ENCODE data around the gene PTCD2. TPM values are rescaled to one million over a fixed set of nuclear protein-coding genes. Genes with fewer than 3 reads are reported as not detected.

The PTCD2 gene
- total and polyA plus RNA-seq, 2 of the 8 experiments (the other 6 are each of a cell fraction or from before 2014, with no cell fraction given), result 7.3 to 15.4 TPM

GRCh38 chr5:72387985-72388384, 67.8 kb downstream of the PTCD2 start (continued):
- TF ChIP-seq, protein P1, sequence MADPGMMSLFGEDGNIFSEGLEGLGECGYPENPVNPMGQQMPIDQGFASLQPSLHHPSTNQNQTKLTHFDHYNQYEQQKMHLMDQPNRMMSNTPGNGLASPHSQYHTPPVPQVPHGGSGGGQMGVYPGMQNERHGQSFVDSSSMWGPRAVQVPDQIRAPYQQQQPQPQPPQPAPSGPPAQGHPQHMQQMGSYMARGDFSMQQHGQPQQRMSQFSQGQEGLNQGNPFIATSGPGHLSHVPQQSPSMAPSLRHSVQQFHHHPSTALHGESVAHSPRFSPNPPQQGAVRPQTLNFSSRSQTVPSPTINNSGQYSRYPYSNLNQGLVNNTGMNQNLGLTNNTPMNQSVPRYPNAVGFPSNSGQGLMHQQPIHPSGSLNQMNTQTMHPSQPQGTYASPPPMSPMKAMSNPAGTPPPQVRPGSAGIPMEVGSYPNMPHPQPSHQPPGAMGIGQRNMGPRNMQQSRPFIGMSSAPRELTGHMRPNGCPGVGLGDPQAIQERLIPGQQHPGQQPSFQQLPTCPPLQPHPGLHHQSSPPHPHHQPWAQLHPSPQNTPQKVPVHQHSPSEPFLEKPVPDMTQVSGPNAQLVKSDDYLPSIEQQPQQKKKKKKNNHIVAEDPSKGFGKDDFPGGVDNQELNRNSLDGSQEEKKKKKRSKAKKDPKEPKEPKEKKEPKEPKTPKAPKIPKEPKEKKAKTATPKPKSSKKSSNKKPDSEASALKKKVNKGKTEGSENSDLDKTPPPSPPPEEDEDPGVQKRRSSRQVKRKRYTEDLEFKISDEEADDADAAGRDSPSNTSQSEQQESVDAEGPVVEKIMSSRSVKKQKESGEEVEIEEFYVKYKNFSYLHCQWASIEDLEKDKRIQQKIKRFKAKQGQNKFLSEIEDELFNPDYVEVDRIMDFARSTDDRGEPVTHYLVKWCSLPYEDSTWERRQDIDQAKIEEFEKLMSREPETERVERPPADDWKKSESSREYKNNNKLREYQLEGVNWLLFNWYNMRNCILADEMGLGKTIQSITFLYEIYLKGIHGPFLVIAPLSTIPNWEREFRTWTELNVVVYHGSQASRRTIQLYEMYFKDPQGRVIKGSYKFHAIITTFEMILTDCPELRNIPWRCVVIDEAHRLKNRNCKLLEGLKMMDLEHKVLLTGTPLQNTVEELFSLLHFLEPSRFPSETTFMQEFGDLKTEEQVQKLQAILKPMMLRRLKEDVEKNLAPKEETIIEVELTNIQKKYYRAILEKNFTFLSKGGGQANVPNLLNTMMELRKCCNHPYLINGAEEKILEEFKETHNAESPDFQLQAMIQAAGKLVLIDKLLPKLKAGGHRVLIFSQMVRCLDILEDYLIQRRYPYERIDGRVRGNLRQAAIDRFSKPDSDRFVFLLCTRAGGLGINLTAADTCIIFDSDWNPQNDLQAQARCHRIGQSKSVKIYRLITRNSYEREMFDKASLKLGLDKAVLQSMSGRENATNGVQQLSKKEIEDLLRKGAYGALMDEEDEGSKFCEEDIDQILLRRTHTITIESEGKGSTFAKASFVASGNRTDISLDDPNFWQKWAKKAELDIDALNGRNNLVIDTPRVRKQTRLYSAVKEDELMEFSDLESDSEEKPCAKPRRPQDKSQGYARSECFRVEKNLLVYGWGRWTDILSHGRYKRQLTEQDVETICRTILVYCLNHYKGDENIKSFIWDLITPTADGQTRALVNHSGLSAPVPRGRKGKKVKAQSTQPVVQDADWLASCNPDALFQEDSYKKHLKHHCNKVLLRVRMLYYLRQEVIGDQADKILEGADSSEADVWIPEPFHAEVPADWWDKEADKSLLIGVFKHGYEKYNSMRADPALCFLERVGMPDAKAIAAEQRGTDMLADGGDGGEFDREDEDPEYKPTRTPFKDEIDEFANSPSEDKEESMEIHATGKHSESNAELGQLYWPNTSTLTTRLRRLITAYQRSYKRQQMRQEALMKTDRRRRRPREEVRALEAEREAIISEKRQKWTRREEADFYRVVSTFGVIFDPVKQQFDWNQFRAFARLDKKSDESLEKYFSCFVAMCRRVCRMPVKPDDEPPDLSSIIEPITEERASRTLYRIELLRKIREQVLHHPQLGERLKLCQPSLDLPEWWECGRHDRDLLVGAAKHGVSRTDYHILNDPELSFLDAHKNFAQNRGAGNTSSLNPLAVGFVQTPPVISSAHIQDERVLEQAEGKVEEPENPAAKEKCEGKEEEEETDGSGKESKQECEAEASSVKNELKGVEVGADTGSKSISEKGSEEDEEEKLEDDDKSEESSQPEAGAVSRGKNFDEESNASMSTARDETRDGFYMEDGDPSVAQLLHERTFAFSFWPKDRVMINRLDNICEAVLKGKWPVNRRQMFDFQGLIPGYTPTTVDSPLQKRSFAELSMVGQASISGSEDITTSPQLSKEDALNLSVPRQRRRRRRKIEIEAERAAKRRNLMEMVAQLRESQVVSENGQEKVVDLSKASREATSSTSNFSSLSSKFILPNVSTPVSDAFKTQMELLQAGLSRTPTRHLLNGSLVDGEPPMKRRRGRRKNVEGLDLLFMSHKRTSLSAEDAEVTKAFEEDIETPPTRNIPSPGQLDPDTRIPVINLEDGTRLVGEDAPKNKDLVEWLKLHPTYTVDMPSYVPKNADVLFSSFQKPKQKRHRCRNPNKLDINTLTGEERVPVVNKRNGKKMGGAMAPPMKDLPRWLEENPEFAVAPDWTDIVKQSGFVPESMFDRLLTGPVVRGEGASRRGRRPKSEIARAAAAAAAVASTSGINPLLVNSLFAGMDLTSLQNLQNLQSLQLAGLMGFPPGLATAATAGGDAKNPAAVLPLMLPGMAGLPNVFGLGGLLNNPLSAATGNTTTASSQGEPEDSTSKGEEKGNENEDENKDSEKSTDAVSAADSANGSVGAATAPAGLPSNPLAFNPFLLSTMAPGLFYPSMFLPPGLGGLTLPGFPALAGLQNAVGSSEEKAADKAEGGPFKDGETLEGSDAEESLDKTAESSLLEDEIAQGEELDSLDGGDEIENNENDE (IDR thresholded peaks at IDR 0.05; ENCODE audit: insufficient replicate concordance, low read length), result no peak

Data from H1 (cell line).